Kidney epithelial cell (primary cell): Measurements from ENCODE around the gene TRIM10. TPM values are rescaled to one million over a fixed set of nuclear protein-coding genes. Genes with fewer than 3 reads are reported as not detected.

Source experiments
- DNase-seq: peaks from one replicate; pipeline ENCODE4 v3.0.0-alpha.2; 2010; ENCODE audit warnings: low read depth
- H3K27me3 ChIP-seq: 2 replicates; pipeline ENCODE4 v1.6.0; 2011; ENCODE audit warnings: low read length; ENCODE audit not compliant: control insufficient read depth, insufficient read depth
- H3K36me3 ChIP-seq: 2 replicates; pipeline ENCODE4 v1.5.1; 2011; ENCODE audit warnings: low read length; ENCODE audit not compliant: control insufficient read depth, insufficient read depth
- H3K4me3 ChIP-seq: 2 replicates; pipeline ENCODE4 v1.5.1; 2011; ENCODE audit warnings: low read depth, mild to moderate bottlenecking, control low read depth, low read length
- total RNA-seq: library from RNA; depleted of rRNA; stranded (reverse); fragments of >200 nt; gene quantifications from 2 replicates; pipeline ENCODE4 v1.2.3, GENCODE V29; 2015
- TF ChIP-seq, protein P1 (sequence below): IDR thresholded peaks from 2 replicates; pipeline ENCODE4 v1.5.1; 2011; ENCODE audit warnings: mild to moderate bottlenecking, moderate library complexity, low read length, control low read depth, inconsistent platforms; ENCODE audit not compliant: insufficient read depth, poor library complexity, severe bottlenecking

The TRIM10 gene
- total RNA-seq, 1 donor from 2014 or later = not detected

DNA sequence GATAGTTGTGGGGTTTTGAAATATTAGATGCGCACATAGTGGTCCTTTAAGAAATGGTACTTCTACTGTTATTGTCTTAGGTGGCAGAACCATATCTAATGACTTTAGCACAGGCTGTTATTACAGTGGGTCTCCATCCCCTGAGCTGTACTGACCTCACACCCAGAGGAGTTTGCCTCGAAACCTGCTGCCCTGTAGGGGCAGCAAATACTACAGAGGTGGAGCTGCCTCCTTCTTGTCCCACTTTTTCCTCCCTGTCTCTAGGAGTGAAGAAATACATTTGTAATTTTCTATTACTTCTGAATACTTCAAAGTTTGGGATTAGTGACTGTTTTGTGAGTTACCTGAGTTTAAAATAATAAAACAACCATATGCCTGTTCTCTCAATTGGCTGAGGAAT is 56.4 kb downstream of the TRIM10 start:
- TF ChIP-seq, protein P1, sequence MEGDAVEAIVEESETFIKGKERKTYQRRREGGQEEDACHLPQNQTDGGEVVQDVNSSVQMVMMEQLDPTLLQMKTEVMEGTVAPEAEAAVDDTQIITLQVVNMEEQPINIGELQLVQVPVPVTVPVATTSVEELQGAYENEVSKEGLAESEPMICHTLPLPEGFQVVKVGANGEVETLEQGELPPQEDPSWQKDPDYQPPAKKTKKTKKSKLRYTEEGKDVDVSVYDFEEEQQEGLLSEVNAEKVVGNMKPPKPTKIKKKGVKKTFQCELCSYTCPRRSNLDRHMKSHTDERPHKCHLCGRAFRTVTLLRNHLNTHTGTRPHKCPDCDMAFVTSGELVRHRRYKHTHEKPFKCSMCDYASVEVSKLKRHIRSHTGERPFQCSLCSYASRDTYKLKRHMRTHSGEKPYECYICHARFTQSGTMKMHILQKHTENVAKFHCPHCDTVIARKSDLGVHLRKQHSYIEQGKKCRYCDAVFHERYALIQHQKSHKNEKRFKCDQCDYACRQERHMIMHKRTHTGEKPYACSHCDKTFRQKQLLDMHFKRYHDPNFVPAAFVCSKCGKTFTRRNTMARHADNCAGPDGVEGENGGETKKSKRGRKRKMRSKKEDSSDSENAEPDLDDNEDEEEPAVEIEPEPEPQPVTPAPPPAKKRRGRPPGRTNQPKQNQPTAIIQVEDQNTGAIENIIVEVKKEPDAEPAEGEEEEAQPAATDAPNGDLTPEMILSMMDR = no peak
- no peak for DNase-seq
- Histone ChIP-seq H3K27me3 (peaks cover 43% of the 10 kb centered on the region), H3K36me3 (no peaks in the 10 kb centered on the region), H3K4me3 (no peak overlapping the region)

DNA sequence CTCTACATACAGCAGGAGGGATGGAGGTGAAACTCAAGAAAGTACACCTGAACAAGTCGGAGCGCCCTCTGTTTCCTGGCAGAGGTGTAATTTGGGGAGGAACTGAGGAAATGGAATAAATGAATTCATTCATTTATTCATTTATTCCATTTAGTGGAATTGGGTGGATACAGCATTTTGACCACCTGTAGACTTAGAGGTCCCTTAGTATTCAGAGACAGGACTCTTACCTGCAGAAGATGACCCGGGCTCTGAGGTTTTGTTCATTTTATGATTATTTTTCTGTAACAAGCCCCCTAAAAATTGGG is 57.2 kb downstream of the TRIM10 start:
- no peak overlapping the region for H3K4me3 ChIP-seq
- H3K27me3 ChIP-seq = peaks cover 47% of the 10 kb centered on the region

DNA sequence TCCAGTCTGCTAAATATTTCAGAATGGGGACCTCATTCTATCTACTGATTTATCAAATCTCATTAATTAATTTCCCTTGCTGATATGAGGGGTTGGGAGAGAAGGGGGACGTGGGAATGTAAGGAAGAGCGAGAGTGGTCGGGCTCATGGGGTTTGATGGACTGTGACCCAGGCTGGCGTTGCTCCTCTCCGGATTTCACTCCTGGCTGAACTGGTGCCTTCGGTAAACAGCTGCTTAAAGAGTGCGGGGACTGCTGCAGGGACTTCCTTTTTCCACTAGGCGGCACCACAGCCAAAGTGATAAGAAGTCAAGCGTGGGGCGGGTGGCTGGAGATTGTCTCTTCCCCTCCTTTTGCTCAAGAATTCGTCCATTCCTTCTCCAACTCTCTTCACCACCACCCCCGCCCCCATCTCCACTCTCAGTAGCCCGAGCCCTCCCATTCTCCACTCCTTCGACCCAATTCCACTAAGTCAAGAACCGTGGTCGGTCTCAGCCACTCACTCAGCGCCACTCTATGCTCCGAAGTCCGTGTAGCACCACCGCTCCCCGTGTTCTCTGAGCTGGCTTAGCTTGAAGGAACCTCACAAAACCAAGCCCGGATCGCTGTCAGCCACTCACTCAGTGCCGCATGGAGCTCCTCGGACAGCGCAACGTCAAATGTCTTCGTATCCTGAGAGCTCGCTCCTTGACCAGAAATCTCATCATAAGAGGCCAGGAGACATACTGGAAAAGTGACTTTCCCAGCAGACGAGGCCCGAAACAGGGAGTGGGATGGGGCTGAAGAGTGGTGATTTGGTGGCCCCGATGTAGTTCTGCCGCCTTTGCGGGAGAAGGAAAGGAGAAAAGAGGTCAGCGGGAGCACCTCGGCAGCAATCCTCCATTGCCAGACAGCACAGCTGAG is 57.8 kb downstream of the TRIM10 start:
- peak overlapping the region; percentile 15 for H3K4me3 ChIP-seq
- no peaks in the 10 kb centered on the region for H3K36me3 ChIP-seq
- DNase-seq = no peak
- peaks cover 49% of the 10 kb centered on the region for H3K27me3 ChIP-seq
- TF ChIP-seq, protein P1 = peak; percentile 90

More for the DNA sequence above, 57.2 kb downstream of the TRIM10 start:
- H3K36me3 ChIP-seq = no peaks in the 10 kb centered on the region
- DNase-seq = no peak
- TF ChIP-seq, protein P1 = no peak

DNA sequence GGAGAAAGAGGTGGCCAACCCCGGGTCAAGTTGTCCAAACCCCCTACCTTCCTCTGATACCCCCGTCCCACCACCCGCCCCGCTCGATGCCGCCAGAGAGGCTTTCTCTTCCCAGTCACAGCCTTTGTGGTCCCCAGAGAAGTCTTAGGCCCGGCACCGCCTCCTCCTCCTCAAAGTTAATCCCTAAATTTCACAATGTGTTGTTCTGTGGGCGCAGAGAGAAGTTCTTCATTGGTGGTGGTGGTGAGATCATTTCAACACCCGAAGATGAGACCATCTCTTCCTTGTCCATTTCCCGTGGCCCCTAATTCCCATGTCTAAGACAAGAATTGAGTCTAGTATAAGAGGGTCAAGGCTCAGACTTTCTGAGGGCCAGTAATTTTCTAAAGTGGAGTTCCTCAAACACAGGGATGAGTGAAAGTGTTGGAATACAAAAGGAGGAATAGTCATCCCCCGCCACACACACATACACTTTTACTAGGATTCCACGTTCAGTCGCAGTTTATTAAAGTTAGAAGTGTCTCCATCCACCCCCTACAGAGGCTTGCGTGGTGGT is 58.5 kb downstream of the TRIM10 start:
- TF ChIP-seq, protein P1 = no peak
- H3K36me3 ChIP-seq = no peaks in the 10 kb centered on the region
- H3K4me3 ChIP-seq = peak overlapping the region; percentile 20
- peaks cover 54% of the 10 kb centered on the region for H3K27me3 ChIP-seq
- DNase-seq = no peak

Other genes with a start within 250 kb of the TRIM10 start
- 832 and 921 TPM in 2 replicates for gene HLA-A, start 218.7 kb downstream of the TRIM10 start, total RNA-seq
- 29.9 and 33.3 TPM in 2 replicates for gene POLR1H, start 99.9 kb downstream of the TRIM10 start, total RNA-seq
- 57.6 and 73.4 TPM in 2 replicates for gene PPP1R11, start 94.0 kb downstream of the TRIM10 start, total RNA-seq
- 0.04 TPM in 1 of 2 replicates, not detected in the other for gene RNF39, start 85.4 kb downstream of the TRIM10 start, total RNA-seq
- not detected in 2 replicates for gene TRIM31, start 48.1 kb downstream of the TRIM10 start, total RNA-seq
- not detected in 2 replicates for gene TRIM40, start 25.1 kb downstream of the TRIM10 start, total RNA-seq
- gene TRIM15, start 2.3 kb upstream of the TRIM10 start, total RNA-seq = not detected in 2 replicates
- gene TRIM26, start 52.2 kb upstream of the TRIM10 start, total RNA-seq = 40.3 and 42.0 TPM in 2 replicates
- gene TRIM39, start 165.7 kb upstream of the TRIM10 start, total RNA-seq = 14.9 and 16.1 TPM in 2 replicates
- 74.3 and 94.5 TPM in 2 replicates for gene RPP21, start 183.9 kb upstream of the TRIM10 start, total RNA-seq